HepG2 (cell line): ENCODE results near the gene UNKL. TPM values are rescaled to one million over a fixed set of nuclear protein-coding genes. Genes with fewer than 3 reads are reported as not detected.

Experiments
- CBX5 ChIP-seq: sonication (generic); formaldehyde crosslinking; IDR thresholded peaks from 2 replicates; pipeline ENCODE4 v1.4.0; 2020; ENCODE audit warnings: missing genetic modification reagents, borderline replicate concordance
- FIP1L1 ChIP-seq: fragments of 200-400 bp; formaldehyde crosslinking; IDR thresholded peaks from 2 replicates; pipeline ENCODE4 v1.6.1; 2018; ENCODE audit warnings: low read depth, mild to moderate bottlenecking, low read length, moderate library complexity, borderline replicate concordance; ENCODE audit not compliant: insufficient read depth
- HNF1B ChIP-seq: sonication (generic); formaldehyde crosslinking; IDR thresholded peaks from 2 replicates; pipeline ENCODE4 v1.5.1; 2020; ENCODE audit warnings: mild to moderate bottlenecking, moderate library complexity, missing genetic modification reagents
- ISL2 ChIP-seq: sonication (generic); formaldehyde crosslinking; IDR thresholded peaks from 2 replicates; pipeline ENCODE4 v1.5.0; 2020; ENCODE audit warnings: missing genetic modification reagents
- SMYD3 ChIP-seq: sonication (generic); formaldehyde crosslinking; IDR thresholded peaks from 2 replicates; pipeline ENCODE4 v1.8.1; 2023; ENCODE audit warnings: mild to moderate bottlenecking, missing genetic modification reagents
- TBP ChIP-seq: sonication (generic); formaldehyde crosslinking; IDR thresholded peaks from 2 replicates; pipeline ENCODE4 v1.5.0; 2020; ENCODE audit warnings: missing genetic modification reagents
- ZNF281 ChIP-seq: sonication (generic); formaldehyde crosslinking; IDR thresholded peaks from 2 replicates; pipeline ENCODE4 v1.4.0; 2020; ENCODE audit warnings: missing genetic modification reagents, borderline replicate concordance
- ZNF350 ChIP-seq: sonication (generic); formaldehyde crosslinking; IDR thresholded peaks from 2 replicates; pipeline ENCODE4 v1.4.0; 2020; ENCODE audit warnings: mild to moderate bottlenecking, low read depth, missing genetic modification reagents, borderline replicate concordance
- polyA plus RNA-seq, 8 experiments: library from polyadenylated mRNA; depleted of rRNA in 3 of 8; stranded (reverse) in 7 of 8; unstranded in 1 of 8; fragments of >200 nt; fragmentation: Illumina TruSeq in 4 of 8; extraction: Trizol in 4 of 8; gene quantifications; 2 replicates each; pipeline versions ENCODE4 v1.2.1 to v1.2.3, GENCODE V29; 2011 to 2016; ENCODE audit warnings: low read depth in 4 of 8, missing spikeins in 1 of 8, mixed read lengths in 1 of 8; ENCODE audit not compliant: insufficient read depth in 1 of 8
- total RNA-seq, 5 experiments: library from RNA; depleted of rRNA; stranded (reverse); fragments of >200 nt; fragmentation: Illumina TruSeq; extraction: Trizol; gene quantifications; 2 replicates each; pipeline ENCODE4 v1.2.3, GENCODE V29; 2016; ENCODE audit warnings: low read depth in 1 of 5

The UNKL gene
- total and polyA plus RNA-seq, 2 of the 13 experiments (the other 11 are each of a cell fraction or from before 2014, with no cell fraction given) = 10.4 to 17.6 TPM

GRCh38 chr16:1342526-1343427, 71.7 kb downstream of the UNKL start (continued):
- no peak for TF ChIP-seq HNF1B (CRISPR knock-in tag)
- peak; percentile 46; the same call in 1 of the 2 replicates for TF ChIP-seq ZNF350 (CRISPR knock-in tag)
- TF ChIP-seq ISL2 (CRISPR knock-in tag) = no peak
- no peak for TF ChIP-seq ZNF281 (CRISPR knock-in tag)
- no peak for TF ChIP-seq SMYD3 (CRISPR knock-in tag)
- no peak for TF ChIP-seq CBX5
- no peak for TF ChIP-seq TBP (CRISPR knock-in tag)
- no peak for TF ChIP-seq FIP1L1
- TF ChIP-seq, all 625 proteins: peak for 55
